Upper lobe of left lung (tissue), 4 donors: ENCODE data around the gene SCN5A.

Experiments used
- CTCF ChIP-seq, 6 experiments: fragments of 450-650 bp in 4 of 6; fragments of 200-600 bp in 2 of 6; sonication (generic) in 2 of 6; IDR thresholded peaks; one replicate each; pipeline ENCODE4 v1.5.1; 2016 to 2019; ENCODE audit warnings: antibody characterized with exemption in 6 of 6
- EP300 ChIP-seq, 4 donors: sonication (generic); formaldehyde crosslinking; IDR thresholded peaks; one replicate each; pipeline ENCODE4 v1.5.1; 2017; ENCODE audit warnings: antibody characterized with exemption in 4 of 4, control low read depth in 2 of 4
- POLR2A ChIP-seq, 4 donors: fragments of 450-650 bp; IDR thresholded peaks; one replicate each; pipeline ENCODE4 v1.5.1; 2016 to 2017; ENCODE audit warnings: antibody characterized with exemption in 4 of 4, mild to moderate bottlenecking in 2 of 4
- POLR2AphosphoS5 ChIP-seq, 2 donors: sonication (generic); formaldehyde crosslinking; IDR thresholded peaks; one replicate each; pipeline ENCODE4 v1.5.1; 2017; ENCODE audit warnings: antibody characterized with exemption in 2 of 2

- TF ChIP-seq CTCF (IDR thresholded peaks at IDR 0.05): peak; percentile 79 to 89 (median 86)
- TF ChIP-seq POLR2A (IDR thresholded peaks at IDR 0.05): no peak
- TF ChIP-seq EP300 (IDR thresholded peaks at IDR 0.05): no peak
- TF ChIP-seq POLR2AphosphoS5 (IDR thresholded peaks at IDR 0.05): no peak
Observed at GRCh38 chr3:38521391-38521987, 128.0 kb downstream of the SCN5A start.
